Measurements from ENCODE around the gene CCDC183. TPM values are rescaled to one million over a fixed set of nuclear protein-coding genes. Genes with fewer than 3 reads are reported as not detected.
"Not testable (repeated sequence)": the region's sequence is repeated elsewhere in the genome, so short reads cannot be mapped to it uniquely, and the experiment has no call there.

CCDC183 gene
- total RNA-seq, 8 experiments from 2014 or later: 0.61 to 3.3 (median 2.5) TPM

DNA sequence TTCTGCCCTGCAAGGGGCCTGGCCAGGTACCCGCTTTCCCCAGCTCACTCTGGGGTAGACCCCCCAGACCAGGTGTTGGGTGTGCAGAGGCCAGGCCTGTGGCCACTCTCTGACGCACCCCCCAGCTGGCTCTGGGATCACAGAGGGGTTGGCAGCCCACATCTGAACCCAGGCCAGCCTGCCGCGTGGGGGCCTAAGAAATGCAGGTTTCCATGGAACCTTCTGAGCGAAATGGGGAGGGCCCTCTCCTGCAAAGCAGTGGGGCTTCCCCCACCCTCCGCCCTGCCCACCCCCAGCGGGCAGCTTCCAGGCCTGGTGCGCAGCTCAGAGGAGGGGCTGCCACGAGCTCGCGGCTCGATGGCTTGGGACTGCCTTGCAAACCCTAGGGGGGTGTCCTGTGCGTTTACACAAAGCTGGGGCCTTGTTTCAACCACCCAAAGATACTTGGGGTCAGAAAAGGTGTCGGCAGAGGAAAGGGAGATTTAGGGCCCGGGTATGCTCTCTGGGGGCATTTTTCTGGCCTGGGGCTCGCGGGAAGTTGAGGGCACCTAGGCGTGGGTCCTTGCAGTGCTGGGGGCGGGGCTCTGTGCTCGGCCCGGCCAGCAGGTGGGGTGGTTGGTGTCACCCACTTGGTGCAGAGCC lies 47.1 kb downstream of the CCDC183 start:
- Histone ChIP-seq H3K4me1 (replicated peaks in 1 of 2) (peaks cover 49 to 59% of the 10 kb centered on the region in 2 donors), H3K4me3 (peak overlapping the region; percentile 4 to 72 (median 44)), H3K27ac (peak overlapping the region; percentile 19 to 79)
- in situ Hi-C loops (cut with MboI; ENCODE audit: low pct_unique_long_range_greater_than_20kb in 2 of 9, low sequenced_read_pairs in 9 of 9, unreplicated experiment in 9 of 9): not testable (repeated sequence)
- peak in 2 of 8 experiments; percentile 1 to 2 for ATAC-seq (replicated peaks in 6 of 8)
- no CpG with 5 or more reads among the region's 21 CpGs for WGBS, 10 experiments

DNA sequence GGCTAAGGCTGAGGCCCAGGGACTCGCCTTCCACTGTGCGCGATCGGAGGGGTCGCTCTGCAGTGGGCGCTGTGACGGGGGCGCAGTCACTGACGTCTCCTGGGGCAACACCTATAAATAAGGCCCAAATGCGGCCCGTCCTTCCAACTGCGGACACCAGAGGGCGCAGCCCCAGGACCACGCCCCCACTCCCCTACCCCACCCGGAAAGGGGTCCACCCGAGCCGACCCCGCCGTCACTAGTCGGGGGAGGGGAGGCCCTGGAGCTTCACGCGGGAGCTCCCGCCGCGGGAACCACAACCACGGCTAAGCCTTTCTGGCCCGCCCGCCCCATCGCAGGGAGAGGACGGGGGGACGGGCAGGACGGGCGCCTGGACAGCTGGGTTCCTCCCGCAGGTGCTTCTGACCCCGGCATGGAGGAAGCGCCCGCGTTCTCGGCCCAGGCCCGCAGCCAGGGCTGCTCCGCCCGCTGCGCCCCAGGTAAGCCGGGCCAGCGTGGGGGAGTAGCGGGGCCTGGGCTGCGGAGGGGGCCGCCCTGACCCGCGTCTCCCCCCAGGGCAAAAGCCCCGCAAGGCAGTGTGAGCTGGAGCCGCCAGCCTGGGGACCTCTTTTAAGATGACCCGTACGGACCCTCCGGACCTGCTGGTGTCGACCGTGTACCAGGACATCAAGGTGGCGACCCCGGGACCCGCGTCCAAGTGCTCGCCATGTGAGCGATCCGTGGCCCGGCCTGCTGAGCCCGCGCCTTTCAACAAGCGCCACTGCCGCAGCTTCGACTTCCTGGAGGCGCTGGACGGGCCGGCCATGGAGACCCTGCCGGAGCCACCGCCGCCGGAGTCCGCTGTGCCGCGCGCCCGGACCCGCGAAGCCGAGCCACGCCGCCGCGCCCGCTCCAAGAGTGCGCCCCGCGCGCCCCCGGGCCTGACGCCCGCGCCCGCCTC lies 47.9 kb downstream of the CCDC183 start:
- peaks cover 49 to 59% of the 10 kb centered on the region in 2 donors for H3K4me1 ChIP-seq (replicated peaks in 1 of 2)
- in situ Hi-C loops (cut with MboI; ENCODE audit: low pct_unique_long_range_greater_than_20kb in 2 of 9, low sequenced_read_pairs in 9 of 9, unreplicated experiment in 9 of 9): not testable (repeated sequence)
- peak overlapping the region in 1 of 2 donors; percentile 79 for H3K27ac ChIP-seq
- 0 to 8% methylated on average over 3 to 5 of the region's 99 CpGs; no CpG with 5 or more reads in 8 of the 10 experiments for WGBS, 10 experiments
- peak in 5 of 8 experiments; percentile 0 to 5 (median 4) for ATAC-seq (replicated peaks in 6 of 8)
- peak overlapping the region; percentile 1 to 72 (median 44) for H3K4me3 ChIP-seq

- peak overlapping the region in 3 of 5 donors; percentile 5 to 72 (median 44) for H3K4me3 ChIP-seq
- in situ Hi-C loops (cut with MboI; ENCODE audit: low pct_unique_long_range_greater_than_20kb in 2 of 9, low sequenced_read_pairs in 9 of 9, unreplicated experiment in 9 of 9): no loop called here
- no peak for ATAC-seq (replicated peaks in 6 of 8)
- peaks cover 43 to 51% of the 10 kb centered on the region in 2 donors for H3K4me1 ChIP-seq (replicated peaks in 1 of 2)
- WGBS, 10 experiments: no CpG with 5 or more reads among the region's 88 CpGs
- H3K27ac ChIP-seq: no peak overlapping the region
Observed at GRCh38 chr9:136844761-136845464, 48.8 kb downstream of the CCDC183 start.

- peaks cover 42 to 50% of the 10 kb centered on the region in 2 donors for H3K4me1 ChIP-seq (replicated peaks in 1 of 2)
- 65 to 100% methylated on average over 5 to 16 of the region's 102 CpGs; no CpG with 5 or more reads in 8 of the 10 experiments for WGBS, 10 experiments
- in situ Hi-C loops (cut with MboI; ENCODE audit: low pct_unique_long_range_greater_than_20kb in 2 of 9, low sequenced_read_pairs in 9 of 9, unreplicated experiment in 9 of 9): no loop called here
- no peak overlapping the region for H3K27ac ChIP-seq
- peak overlapping the region in 4 of 5 donors; percentile 55 to 94 (median 74) for H3K4me3 ChIP-seq
- no peak for ATAC-seq (replicated peaks in 6 of 8)
Observed at GRCh38 chr9:136845465-136846260, 49.5 kb downstream of the CCDC183 start.

DNA sequence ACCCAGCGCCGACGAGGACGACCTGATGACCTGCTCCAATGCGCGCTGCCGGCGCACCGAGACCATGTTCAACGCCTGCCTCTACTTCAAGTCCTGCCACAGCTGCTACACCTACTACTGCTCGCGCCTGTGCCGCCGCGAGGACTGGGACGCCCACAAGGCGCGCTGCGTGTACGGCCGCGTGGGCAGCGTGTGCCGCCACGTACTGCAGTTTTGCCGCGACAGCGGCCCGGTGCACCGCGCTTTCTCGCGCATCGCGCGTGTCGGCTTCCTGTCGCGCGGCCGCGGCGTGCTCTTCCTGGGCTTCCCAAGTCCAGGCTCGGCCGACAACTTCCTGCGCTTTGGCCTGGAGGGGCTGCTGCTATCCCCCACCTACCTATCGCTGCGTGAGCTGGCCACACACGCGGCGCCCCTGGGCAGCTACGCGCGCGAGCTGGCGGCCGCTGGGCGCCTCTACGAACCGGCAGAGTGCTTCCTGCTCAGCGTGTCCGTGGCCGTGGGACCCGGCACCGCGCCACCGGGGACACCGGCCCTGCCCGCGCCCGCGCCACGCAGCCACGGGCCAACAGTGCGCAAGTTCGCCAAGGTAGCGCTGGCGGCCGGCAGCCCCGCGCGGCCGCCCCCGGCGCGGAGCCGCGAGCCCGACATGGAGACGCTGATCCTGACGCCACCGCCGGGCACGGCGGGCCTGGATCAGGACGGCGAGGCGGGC lies 50.4 kb downstream of the CCDC183 start:
- WGBS, 10 experiments: 0 to 84% (median 10%) methylated on average over 1 to 7 of the region's 98 CpGs; no CpG with 5 or more reads in 5 of the 10 experiments
- no peak for ATAC-seq (replicated peaks in 6 of 8)
- H3K27ac ChIP-seq: peak overlapping the region; percentile 94 to 95
- H3K4me3 ChIP-seq: peak overlapping the region in 4 of 5 donors; percentile 55 to 94 (median 74)
- in situ Hi-C loops (cut with MboI; ENCODE audit: low pct_unique_long_range_greater_than_20kb in 2 of 9, low sequenced_read_pairs in 9 of 9, unreplicated experiment in 9 of 9): no loop called here
- peaks cover 37 to 47% of the 10 kb centered on the region in 2 donors for H3K4me1 ChIP-seq (replicated peaks in 1 of 2)

GRCh38 chr9:136847088-136847825 lies 51.1 kb downstream of the CCDC183 start:
- H3K27ac ChIP-seq: peak overlapping the region; percentile 94 to 95
- in situ Hi-C loops (cut with MboI; ENCODE audit: low pct_unique_long_range_greater_than_20kb in 2 of 9, low sequenced_read_pairs in 9 of 9, unreplicated experiment in 9 of 9): no loop called here
- peak; percentile 0 to 42 (median 10) for ATAC-seq (replicated peaks in 6 of 8)
- peaks cover 31 to 40% of the 10 kb centered on the region in 2 donors for H3K4me1 ChIP-seq (replicated peaks in 1 of 2)
- WGBS, 10 experiments: 0% methylated on average over 1 of the region's 75 CpGs; no CpG with 5 or more reads in 9 of the 10 experiments
- peak overlapping the region; percentile 55 to 94 (median 72) for H3K4me3 ChIP-seq

GRCh38 chr9:136847826-136848392 lies 51.8 kb downstream of the CCDC183 start:
- H3K27ac ChIP-seq: peak overlapping the region; percentile 94 to 95
- peak; percentile 15 to 41 (median 20) for ATAC-seq (replicated peaks in 6 of 8)
- H3K4me3 ChIP-seq: peak overlapping the region; percentile 55 to 94 (median 72)
- in situ Hi-C loops (cut with MboI; ENCODE audit: low pct_unique_long_range_greater_than_20kb in 2 of 9, low sequenced_read_pairs in 9 of 9, unreplicated experiment in 9 of 9): no loop called here
- WGBS, 10 experiments: 0 to 10% (median 0%) methylated on average over 1 to 8 of the region's 48 CpGs; no CpG with 5 or more reads in 4 of the 10 experiments
- peaks cover 31 to 40% of the 10 kb centered on the region in 2 donors for H3K4me1 ChIP-seq (replicated peaks in 1 of 2)

GRCh38 chr9:136848393-136849037 lies 52.4 kb downstream of the CCDC183 start:
- peak overlapping the region; percentile 94 to 95 for H3K27ac ChIP-seq
- WGBS, 10 experiments: 0% methylated on average over 6 of the region's 53 CpGs; no CpG with 5 or more reads in 9 of the 10 experiments
- ATAC-seq (replicated peaks in 6 of 8): peak; percentile 1 to 24 (median 6)
- peaks cover 25 to 34% of the 10 kb centered on the region in 2 donors for H3K4me1 ChIP-seq (replicated peaks in 1 of 2)
- H3K4me3 ChIP-seq: peak overlapping the region; percentile 55 to 94 (median 72)
- in situ Hi-C loops (cut with MboI; ENCODE audit: low pct_unique_long_range_greater_than_20kb in 2 of 9, low sequenced_read_pairs in 9 of 9, unreplicated experiment in 9 of 9): no loop called here

- 0% methylated on average over 2 to 20 of the region's 77 CpGs; no CpG with 5 or more reads in 7 of the 10 experiments for WGBS, 10 experiments
- Histone ChIP-seq H3K4me1 (replicated peaks in 1 of 2) (peaks cover 17 to 26% of the 10 kb centered on the region in 2 donors), H3K4me3 (peak within 1 kb of the TSS; percentile 55 to 94 (median 72)), H3K27ac (peak within 1 kb of the TSS; percentile 94 to 95)
- in situ Hi-C loops (cut with MboI; ENCODE audit: low pct_unique_long_range_greater_than_20kb in 2 of 9, low sequenced_read_pairs in 9 of 9, unreplicated experiment in 9 of 9): no loop called here
- peak; percentile 67 to 81 (median 76) for ATAC-seq (replicated peaks in 6 of 8)
Observed at GRCh38 chr9:136849038-136849959, 53.2 kb downstream of the CCDC183 start, which contains the start of gene PHPT1. Gene PHPT1, plus strand, starts transcription at chr9:136849409. Its CDS starts 22 bp downstream, at chr9:136849431.
